Mononuclear cell (primary cell): ENCODE measurements around the gene KNCN. TPM values are rescaled to one million over a fixed set of nuclear protein-coding genes. Genes with fewer than 3 reads are reported as not detected.

Experiments used
- H3K27me3 ChIP-seq: 2 replicates; pipeline ENCODE4 v1.6.0; 2011; ENCODE audit warnings: low read length, control low read depth; ENCODE audit not compliant: insufficient read depth
- H3K4me1 ChIP-seq: 2 replicates; pipeline ENCODE4 v1.5.1; 2011; ENCODE audit warnings: mild to moderate bottlenecking, low read length, control low read depth; ENCODE audit not compliant: insufficient read depth
- H3K4me3 ChIP-seq: 2 replicates; pipeline ENCODE4 v1.5.1; 2011; ENCODE audit warnings: mild to moderate bottlenecking, low read length, moderate library complexity
- H3K9me3 ChIP-seq: 2 replicates; pipeline ENCODE4 v1.5.1; 2011; ENCODE audit warnings: low read depth, mild to moderate bottlenecking, control low read depth, low read length
- total RNA-seq: library from RNA; depleted of rRNA; stranded (reverse); fragments of >200 nt; gene quantifications from one replicate; pipeline ENCODE4 v1.2.3, GENCODE V29; 2012

Gene KNCN
- 0.10 TPM for total RNA-seq

DNA sequence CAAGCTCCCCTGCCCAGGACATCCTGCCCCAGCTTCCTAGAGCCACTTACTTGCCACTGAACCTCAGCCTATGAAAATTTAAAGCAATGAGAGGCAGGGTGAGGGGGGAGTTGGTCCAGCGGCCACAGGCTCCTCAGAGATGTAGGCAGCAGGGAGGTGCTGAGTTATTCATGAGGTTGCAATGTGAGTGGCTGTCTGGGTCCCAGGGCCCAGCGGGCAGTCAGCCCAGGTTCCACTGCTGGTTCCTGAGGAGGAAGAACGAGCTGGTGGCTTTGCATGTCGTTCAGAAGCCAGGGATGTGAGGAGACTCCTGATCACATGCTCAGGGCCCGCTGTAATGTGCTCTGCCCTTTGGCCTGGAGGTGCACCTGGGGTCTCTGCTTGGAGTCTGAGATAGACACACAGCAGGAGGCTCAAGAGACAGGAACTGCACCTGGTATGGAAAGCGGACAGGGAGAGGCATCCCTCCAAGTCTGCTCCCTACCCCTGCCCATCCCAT lies at the start of gene KNCN:
Gene KNCN (minus strand): TSS at position 51 of the 499 bp plus-strand sequence. CDS start 432 bp downstream, outside the sequence.
- H3K4me3 ChIP-seq = no peak within 1 kb of the TSS
- H3K4me1 ChIP-seq = no peaks in the 10 kb centered on the region
- H3K9me3 ChIP-seq = no peaks in the 10 kb centered on the region
- H3K27me3 ChIP-seq = no peaks in the 10 kb centered on the region

DNA sequence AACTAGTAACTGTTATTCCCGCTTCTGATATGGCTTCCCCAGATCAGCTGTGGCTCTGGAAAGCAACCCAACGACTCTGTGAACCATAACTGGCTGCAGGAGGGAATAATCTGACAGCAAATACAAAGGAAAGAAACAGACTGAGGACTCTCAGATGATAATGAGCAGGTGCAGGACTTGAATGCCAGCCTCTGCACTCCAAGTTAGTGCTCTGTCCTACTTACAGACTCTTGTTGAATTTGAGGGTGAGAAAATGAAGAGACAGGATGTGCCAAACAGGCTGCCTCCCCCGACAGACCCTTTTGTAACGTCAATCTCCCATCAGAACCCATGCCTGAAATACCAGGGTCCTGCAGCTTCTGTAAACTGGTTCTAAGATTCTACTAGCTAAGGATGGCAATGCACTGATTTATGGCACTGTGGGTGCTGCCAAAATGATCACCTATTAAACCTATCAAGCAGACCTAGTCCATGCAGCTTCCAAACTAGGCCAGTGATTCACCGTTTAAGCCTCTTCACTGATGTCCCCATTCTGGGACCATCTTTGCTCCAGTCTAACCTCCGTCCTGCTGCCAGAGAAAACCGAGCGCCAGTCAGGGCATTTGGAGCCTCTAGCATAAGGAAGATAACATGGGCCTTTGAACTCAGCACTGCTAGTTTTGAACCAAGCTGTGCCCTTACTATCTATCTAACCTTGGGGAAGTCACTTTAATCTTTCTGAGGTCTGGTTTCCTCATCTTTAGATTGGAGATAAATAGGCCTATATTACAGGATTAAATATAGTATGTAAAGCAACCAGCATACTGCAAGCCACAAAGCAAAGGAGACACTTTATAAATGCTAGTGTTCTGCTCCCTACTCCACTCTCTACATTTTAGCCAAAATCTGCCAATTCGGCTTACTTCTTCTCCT lies 47.9 kb upstream of the KNCN start:
- H3K4me1 ChIP-seq = peaks cover 79% of the 10 kb centered on the region
- H3K9me3 ChIP-seq = no peaks in the 10 kb centered on the region
- H3K27me3 ChIP-seq = no peaks in the 10 kb centered on the region
- H3K4me3 ChIP-seq = no peak overlapping the region

DNA sequence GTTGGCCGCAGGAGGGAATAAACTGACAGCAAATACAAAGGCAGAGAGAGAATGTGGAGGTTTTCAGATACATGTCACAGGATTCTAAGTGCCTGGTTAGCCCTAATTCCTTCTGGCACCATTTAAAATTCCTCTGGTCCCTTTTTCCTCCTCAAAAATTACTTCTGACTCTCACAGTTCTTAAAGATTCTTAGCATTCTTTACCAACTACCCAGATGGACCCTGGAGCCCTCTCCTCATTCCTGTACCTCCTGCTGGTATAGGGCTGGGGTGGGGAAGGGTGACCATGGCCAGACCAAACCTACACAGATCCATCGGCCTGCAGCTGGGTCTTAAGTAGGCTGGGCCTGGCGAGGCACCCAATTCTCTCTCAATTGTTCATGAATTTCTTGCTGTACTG lies 45.4 kb upstream of the KNCN start:
- Histone ChIP-seq H3K27me3 (no peaks in the 10 kb centered on the region), H3K4me1 (peaks cover 73% of the 10 kb centered on the region), H3K4me3 (no peak overlapping the region), H3K9me3 (no peaks in the 10 kb centered on the region)

DNA sequence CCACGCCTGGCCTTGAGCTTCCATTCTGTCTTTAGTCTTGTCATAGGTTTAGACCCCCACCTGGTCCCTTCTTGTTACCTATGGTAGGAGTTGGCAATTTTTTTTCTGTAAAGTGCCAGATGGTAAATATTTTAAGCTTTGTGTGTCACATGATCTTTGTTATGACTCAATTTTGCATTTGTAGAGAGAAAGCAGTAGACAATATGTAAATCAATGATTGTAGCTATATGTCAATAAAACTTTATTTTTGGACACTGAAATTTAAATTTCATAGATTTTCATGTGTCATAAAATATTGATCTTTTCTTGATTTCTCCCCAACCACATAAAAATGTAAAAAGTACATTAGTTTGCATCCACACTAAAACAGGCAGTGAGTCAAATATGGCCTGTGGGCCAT lies 44.6 kb upstream of the KNCN start:
- no peaks in the 10 kb centered on the region for H3K9me3 ChIP-seq
- no peaks in the 10 kb centered on the region for H3K27me3 ChIP-seq
- H3K4me1 ChIP-seq = peaks cover 65% of the 10 kb centered on the region

DNA sequence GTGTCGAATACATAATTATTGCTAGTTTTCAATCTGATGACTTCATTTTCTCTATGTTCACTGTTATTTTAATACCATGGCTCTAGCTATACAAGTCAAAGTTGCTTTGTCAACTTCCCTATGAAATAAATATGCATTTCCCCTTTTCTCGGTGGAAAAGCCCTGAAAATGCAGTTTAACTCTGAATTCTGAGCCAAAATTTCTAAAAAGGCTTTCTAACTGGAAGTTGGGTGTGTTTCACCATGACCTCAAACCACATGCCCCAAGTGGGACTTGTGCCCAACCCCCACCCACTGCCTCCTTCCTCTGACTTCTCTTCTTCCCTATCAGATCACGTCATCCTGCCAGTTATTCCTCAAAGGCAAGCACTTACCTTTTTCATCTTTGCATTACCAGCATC lies 43.7 kb upstream of the KNCN start:
- no peak overlapping the region for H3K4me3 ChIP-seq
- peaks cover 56% of the 10 kb centered on the region for H3K4me1 ChIP-seq
- no peaks in the 10 kb centered on the region for H3K27me3 ChIP-seq
- H3K9me3 ChIP-seq = no peaks in the 10 kb centered on the region

More for the DNA sequence above, 44.6 kb upstream of the KNCN start:
- H3K4me3 ChIP-seq = no peak overlapping the region

DNA sequence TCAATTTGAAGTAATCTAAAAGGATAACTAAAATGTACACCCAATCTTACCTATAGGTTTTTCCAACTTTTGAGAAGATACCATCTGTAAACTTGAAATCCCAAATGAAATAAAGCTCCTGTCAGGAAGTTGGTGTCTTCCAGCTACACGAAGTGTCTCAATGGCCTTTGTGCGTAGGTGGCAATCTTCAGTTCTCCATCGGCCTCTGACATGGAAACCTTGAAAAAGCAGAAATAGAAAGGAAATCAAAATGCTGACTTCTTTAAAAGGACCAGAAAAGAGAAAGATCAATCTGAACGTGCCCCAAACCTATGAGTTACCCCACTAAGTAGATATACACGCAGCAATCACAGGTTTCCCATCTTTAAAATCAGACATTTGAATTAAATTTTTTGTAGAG lies 42.6 kb upstream of the KNCN start:
- H3K9me3 ChIP-seq = no peaks in the 10 kb centered on the region
- no peaks in the 10 kb centered on the region for H3K27me3 ChIP-seq
- H3K4me1 ChIP-seq = peaks cover 46% of the 10 kb centered on the region
- H3K4me3 ChIP-seq = no peak overlapping the region

DNA sequence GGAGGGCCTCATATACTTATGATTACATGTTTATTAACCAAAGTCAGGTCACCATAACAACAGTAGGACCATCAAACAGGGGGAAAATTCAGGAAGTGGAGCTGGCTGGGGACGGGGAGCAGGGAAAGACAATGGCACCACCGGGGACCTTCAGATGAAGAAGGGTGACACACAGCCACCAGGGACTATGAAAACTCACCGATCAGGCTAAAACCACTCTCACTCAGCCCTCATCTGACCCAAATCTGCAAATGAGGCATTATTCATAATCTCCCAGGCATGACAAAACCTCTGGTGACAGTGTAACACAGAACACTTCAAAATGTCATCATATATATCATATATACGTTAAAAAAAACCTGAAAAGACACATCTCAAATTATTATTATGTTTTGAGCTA lies 41.4 kb upstream of the KNCN start:
- H3K4me3 ChIP-seq = no peak overlapping the region
- H3K9me3 ChIP-seq = no peaks in the 10 kb centered on the region
- no peaks in the 10 kb centered on the region for H3K27me3 ChIP-seq
- peaks cover 40% of the 10 kb centered on the region for H3K4me1 ChIP-seq

DNA sequence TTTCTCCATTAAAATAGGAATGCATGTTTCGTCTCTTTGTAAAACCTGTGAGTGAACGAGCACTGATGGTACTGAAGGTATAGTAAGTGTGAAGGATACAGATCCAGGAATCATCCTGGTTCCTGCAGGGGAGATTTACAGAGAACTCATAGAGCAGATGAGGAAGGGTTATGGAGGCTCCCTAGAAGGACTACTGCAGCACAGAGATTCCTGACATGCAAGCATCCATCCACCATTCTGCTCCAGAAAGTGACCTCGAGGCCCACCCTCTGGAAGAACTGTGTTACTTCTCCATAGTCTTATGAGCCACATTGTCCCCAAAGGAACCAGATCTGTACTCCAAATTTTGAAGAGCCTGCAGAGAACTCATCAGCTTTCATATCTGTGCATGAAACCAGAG lies 38.1 kb upstream of the KNCN start:
- H3K4me1 ChIP-seq = peaks cover 33% of the 10 kb centered on the region
- no peaks in the 10 kb centered on the region for H3K27me3 ChIP-seq
- H3K4me3 ChIP-seq = no peak overlapping the region
- H3K9me3 ChIP-seq = no peaks in the 10 kb centered on the region

DNA sequence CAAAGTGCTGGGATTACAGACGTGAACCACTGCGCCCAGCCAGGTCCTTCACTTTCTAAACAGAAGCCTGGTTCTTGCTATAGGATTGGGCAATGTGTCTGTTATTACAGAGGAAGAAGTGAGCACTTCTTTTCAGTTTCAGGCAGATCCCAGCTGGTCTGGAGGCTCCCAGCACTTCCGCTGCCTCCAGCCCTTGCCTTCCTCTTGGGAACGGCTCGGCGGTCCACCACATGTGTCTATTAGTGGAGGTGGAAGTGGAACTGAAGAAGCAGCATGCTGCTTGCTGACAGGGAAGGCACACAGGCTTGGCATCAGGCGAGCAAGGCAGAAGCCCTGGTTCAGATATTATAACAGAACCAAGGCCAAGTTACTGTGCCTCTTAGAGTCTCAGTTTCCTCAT lies 35.6 kb upstream of the KNCN start:
- no peaks in the 10 kb centered on the region for H3K27me3 ChIP-seq
- H3K9me3 ChIP-seq = no peaks in the 10 kb centered on the region
- peaks cover 37% of the 10 kb centered on the region for H3K4me1 ChIP-seq
- no peak overlapping the region for H3K4me3 ChIP-seq

DNA sequence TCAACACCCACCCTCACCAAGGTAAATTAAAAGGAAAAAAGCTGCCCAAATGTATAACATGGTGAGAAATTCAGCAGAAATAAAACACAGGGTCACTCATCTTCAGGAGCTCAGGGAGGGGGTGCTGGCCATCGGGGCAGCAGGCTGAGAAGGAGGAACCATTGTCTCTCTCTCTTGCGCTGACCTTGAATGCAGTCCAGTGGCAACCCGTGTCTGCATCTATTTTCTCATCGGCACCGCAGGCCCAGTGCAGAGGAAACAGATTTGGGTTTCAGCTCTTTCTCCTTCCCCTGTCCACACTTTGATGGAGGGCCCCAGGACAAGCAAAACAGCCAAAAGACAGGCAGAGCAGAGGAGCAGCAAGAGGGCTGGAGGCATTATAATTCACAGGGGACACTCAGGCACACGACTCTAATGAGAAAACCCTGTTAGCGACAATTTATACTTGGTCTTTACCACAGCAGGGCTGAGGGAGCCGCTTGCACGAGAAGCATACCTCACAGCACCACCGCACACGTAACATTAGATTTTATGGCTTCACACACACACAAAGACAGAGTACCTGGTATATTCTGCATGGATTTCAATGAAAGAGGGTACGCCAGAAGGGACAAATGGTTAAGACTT lies 34.0 kb upstream of the KNCN start:
- no peak overlapping the region for H3K4me3 ChIP-seq
- peaks cover 53% of the 10 kb centered on the region for H3K4me1 ChIP-seq

DNA sequence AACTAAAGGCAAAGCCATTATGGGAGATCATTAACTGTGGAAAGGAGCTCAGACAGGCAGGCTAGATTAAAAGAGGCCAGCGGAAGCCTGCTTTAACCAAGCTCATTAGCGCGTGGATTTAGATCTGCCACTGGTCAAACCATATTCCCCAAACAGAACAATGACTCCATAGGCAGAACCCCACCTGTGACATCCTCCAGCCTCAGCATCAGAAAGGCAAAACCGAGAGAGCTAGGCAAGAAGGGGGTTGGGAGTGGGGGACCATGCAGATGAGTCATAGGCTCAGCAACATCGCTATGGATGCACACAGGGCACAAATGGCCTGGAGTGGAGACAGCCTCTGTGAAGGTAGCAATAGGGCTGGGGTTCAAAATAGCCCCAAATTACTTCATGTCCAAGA lies 32.0 kb upstream of the KNCN start:
- Histone ChIP-seq H3K4me1 (peaks cover 72% of the 10 kb centered on the region), H3K9me3 (no peaks in the 10 kb centered on the region), H3K4me3 (no peak overlapping the region)

More for the DNA sequence above, 34.0 kb upstream of the KNCN start:
- Histone ChIP-seq H3K9me3 (no peaks in the 10 kb centered on the region), H3K27me3 (no peaks in the 10 kb centered on the region)

DNA sequence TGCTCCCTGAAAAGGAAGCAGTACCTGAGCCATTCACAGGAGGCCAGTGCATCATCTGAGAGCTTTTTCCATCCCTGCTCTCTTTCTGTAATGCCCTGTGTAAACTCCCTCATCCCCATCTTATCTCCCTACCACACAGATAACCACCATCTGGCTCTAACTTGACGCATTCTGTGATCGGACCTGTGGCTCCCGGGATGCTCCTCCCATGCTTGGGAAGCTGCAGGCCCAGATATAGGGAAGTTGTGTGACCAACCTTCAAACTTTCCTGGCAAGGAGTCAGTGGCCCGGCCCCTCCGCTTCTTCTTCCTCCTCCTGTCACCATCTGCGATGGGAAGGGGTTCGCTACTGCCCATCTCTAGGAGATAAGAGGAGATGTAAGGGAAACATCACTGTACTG lies 31.5 kb upstream of the KNCN start:
- no peaks in the 10 kb centered on the region for H3K27me3 ChIP-seq
- no peaks in the 10 kb centered on the region for H3K9me3 ChIP-seq
- peaks cover 72% of the 10 kb centered on the region for H3K4me1 ChIP-seq
- H3K4me3 ChIP-seq = no peak overlapping the region

More for the DNA sequence above, 32.0 kb upstream of the KNCN start:
- H3K27me3 ChIP-seq = no peaks in the 10 kb centered on the region

DNA sequence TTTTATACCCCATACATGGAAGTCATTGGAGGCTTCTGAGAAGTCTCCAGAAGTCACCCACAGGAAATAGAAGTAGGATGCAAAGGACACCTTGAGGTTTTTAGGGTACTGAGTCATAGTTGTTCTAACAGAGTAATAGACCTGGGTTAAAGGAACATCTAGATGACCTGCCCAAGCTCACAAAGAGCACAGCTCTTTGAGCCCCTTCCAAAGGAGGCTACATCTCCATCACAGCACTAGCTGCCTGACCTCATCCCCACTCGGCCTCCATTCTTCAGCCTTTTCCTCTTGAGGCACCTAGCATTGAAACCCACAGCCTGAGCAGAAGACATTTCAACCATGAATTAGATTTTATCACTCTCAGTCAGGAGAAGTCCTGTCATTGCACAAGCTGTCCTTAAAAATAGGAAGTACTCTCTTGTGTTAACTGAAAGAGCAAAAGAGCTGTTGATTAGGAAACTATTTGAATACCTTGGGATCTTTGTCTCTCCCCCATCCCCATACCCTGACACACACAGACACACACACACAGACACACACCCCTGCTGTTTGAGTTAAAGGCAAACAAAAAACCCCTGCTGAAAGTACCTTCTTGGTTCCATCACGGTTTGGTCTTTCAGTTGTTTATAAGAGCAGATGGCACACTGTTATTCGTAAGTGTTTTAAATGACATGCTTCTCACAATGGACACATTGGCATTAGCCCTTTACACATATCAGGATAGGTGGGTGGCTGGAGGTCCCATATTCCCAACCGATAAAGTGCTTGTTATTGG lies 30.4 kb upstream of the KNCN start:
- H3K4me1 ChIP-seq = peaks cover 65% of the 10 kb centered on the region
- H3K27me3 ChIP-seq = no peaks in the 10 kb centered on the region
- no peak overlapping the region for H3K4me3 ChIP-seq
- no peaks in the 10 kb centered on the region for H3K9me3 ChIP-seq

DNA sequence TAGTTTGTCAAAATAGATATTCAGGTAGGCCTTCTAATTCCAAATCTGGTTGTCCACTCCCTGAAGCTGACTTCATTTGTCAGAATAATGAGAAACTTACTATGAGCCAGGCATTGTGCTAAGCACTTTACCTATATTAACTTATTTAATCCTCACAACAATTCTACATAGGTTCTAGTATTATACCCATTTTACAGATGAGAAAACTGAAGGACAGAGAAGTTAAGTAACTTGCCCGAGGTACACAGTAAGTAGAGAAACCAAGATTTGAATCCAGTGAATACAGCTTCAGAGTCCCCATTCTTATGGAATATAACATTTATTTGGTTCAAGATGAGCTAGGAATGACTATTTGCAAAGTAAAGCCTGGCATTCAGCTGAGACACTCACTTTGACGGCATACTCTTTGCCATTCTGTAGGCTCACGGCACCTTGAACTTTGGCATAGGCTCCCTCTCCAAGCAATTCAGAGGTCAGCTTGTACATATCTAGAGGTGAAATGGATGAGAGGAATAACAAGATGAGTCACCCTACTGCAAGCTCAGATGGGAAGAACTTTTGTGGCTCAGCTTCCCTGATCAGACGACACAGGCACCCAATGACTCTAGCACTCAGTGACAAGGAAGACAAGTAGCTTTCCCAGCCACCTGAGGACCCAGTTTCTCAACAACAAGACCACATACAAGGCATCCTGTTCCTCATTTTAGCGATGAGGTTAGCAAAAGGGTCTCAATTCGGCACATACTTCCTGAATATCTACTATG lies 28.9 kb upstream of the KNCN start:
- Histone ChIP-seq H3K9me3 (no peaks in the 10 kb centered on the region), H3K27me3 (no peaks in the 10 kb centered on the region), H3K4me3 (no peak overlapping the region), H3K4me1 (peaks cover 54% of the 10 kb centered on the region)
